ENCODE results near the gene BOK. TPM values are rescaled to one million over a fixed set of nuclear protein-coding genes. Genes with fewer than 3 reads are reported as not detected.
"Not testable (repeated sequence)": the region's sequence is repeated elsewhere in the genome, so short reads cannot be mapped to it uniquely, and the experiment has no call there.

BOK gene
- total and polyA plus RNA-seq, 2 donors (not counting 1 experiment from before 2014, with no cell fraction given): 21.2 to 42.4 TPM

DNA sequence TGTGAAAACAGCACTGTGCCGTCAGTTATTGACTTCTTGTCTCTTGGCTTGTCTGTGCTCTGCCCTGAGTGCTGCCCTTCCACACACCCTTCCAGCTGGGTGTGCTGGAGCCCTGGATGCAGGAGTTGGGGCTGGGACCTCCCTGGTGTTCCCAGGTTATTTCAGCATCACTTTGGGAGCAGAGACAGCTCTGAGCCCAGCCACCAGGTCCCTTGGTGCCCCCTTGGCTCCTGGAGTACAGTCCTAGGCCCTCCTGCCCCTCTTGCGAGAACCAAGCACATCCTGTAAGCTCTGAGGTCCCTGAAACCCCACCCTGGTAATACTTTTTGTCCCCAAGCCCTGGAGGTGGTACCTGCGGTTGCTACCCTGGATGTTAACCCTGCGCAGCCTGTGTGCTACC lies 24.3 kb downstream of the BOK start:
- Histone ChIP-seq H4K20me1 (ENCODE audit: control insufficient read depth, extremely low read depth, insufficient read depth, low read length) (no peaks in the 10 kb centered on the region), H2AFZ (ENCODE audit: low read length) (no peak overlapping the region), H3K79me2 (ENCODE audit: control insufficient read depth, insufficient read depth, low read length) (no peaks in the 10 kb centered on the region), H3K27ac (ENCODE audit: insufficient read depth, low read length) (no peak overlapping the region), H3K4me1 (ENCODE audit: control insufficient read depth, extremely low read depth, insufficient read depth, low read length) (no peaks in the 10 kb centered on the region), H3K4me3 (replicated peaks in 1 of 4; ENCODE audit: control extremely low read depth in 1 of 4, insufficient read depth in 1 of 4, low read depth in 3 of 4, low read length in 4 of 4) (no peak overlapping the region), H3K36me3 (ENCODE audit: control insufficient read depth, insufficient read depth, low read length) (peaks cover 8% of the 10 kb centered on the region), H3K4me2 (ENCODE audit: extremely low read depth, insufficient read depth, low read length) (no peak overlapping the region), H3K9ac (ENCODE audit: insufficient read depth, low read length) (no peak overlapping the region), H3K9me3 (ENCODE audit: control insufficient read depth, insufficient read depth, low read depth, low read length) (peaks cover 2% of the 10 kb centered on the region), H3K27me3 (ENCODE audit: control insufficient read depth, insufficient read depth, low read length) (no peaks in the 10 kb centered on the region)
- DNase-seq (ENCODE audit: low read depth in 2 of 2): no peak
- no peak for TF ChIP-seq CTCF (conservative IDR thresholded peaks at IDR 0.05 in 1 of 2, IDR thresholded peaks at IDR 0.05 in 1 of 2; ENCODE audit: low read depth in 1 of 2, low read length in 2 of 2)
- no peak for TF ChIP-seq EZH2 (IDR thresholded peaks at IDR 0.05; ENCODE audit: low read length, missing control alignments)

- H3K4me2 ChIP-seq (ENCODE audit: extremely low read depth, insufficient read depth, low read length): no peak overlapping the region
- peak; percentile 30 to 82 for DNase-seq (ENCODE audit: low read depth in 2 of 2)
- H3K79me2 ChIP-seq (ENCODE audit: control insufficient read depth, insufficient read depth, low read length): no peaks in the 10 kb centered on the region
- H3K27me3 ChIP-seq (ENCODE audit: control insufficient read depth, insufficient read depth, low read length): no peaks in the 10 kb centered on the region
- no peaks in the 10 kb centered on the region for H4K20me1 ChIP-seq (ENCODE audit: control insufficient read depth, extremely low read depth, insufficient read depth, low read length)
- H3K27ac ChIP-seq (ENCODE audit: insufficient read depth, low read length): no peak overlapping the region
- peaks cover 8% of the 10 kb centered on the region for H3K36me3 ChIP-seq (ENCODE audit: control insufficient read depth, insufficient read depth, low read length)
- TF ChIP-seq EZH2 (IDR thresholded peaks at IDR 0.05; ENCODE audit: low read length, missing control alignments) (no peak), CTCF (conservative IDR thresholded peaks at IDR 0.05 in 1 of 2, IDR thresholded peaks at IDR 0.05 in 1 of 2; ENCODE audit: low read depth in 1 of 2, low read length in 2 of 2) (no peak)
- no peak overlapping the region for H2AFZ ChIP-seq (ENCODE audit: low read length)
- H3K9me3 ChIP-seq (ENCODE audit: control insufficient read depth, insufficient read depth, low read depth, low read length): peaks cover 2% of the 10 kb centered on the region
- no peak overlapping the region for H3K4me3 ChIP-seq (replicated peaks in 1 of 4; ENCODE audit: control extremely low read depth in 1 of 4, insufficient read depth in 1 of 4, low read depth in 3 of 4, low read length in 4 of 4)
- H3K4me1 ChIP-seq (ENCODE audit: control insufficient read depth, extremely low read depth, insufficient read depth, low read length): no peaks in the 10 kb centered on the region
- H3K9ac ChIP-seq (ENCODE audit: insufficient read depth, low read length): no peak overlapping the region
These were observed 25.9 kb downstream of the BOK start for GRCh38 chr2:241584436-241584835.

DNA sequence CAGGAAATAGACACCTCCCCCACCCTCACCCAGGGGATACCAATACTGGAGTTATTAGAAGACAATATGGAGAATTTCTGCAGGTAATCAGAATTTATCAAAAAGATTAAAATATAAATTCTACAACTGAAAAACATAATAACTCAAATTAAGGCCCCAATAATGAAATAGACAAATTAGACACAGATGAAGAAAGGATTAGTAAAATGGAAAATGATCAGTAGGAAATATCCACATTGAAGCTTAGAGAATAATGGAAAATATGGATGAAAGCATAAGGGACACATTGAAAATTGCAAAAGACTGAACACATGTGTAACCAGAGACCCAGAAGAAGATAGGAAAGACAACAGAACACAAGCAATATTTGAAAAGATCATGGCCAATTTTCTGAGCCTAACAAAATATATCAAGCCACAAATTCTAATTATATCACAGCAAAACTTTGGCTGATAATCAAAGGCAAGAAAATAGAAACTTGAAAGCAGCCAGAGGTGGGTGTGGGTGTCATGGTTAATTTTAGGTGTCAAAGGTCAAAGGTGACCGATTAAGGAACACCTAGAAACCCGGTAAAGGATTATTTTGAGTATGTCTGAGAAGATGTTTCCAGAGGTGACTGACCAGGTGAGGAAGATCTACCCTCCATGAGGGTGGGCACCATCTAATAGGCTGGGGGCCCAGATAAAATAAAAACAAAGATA lies 28.2 kb downstream of the BOK start:
- H3K27ac ChIP-seq (ENCODE audit: insufficient read depth, low read length): no peak overlapping the region
- no peaks in the 10 kb centered on the region for H3K27me3 ChIP-seq (ENCODE audit: control insufficient read depth, insufficient read depth, low read length)
- H3K9me3 ChIP-seq (ENCODE audit: control insufficient read depth, insufficient read depth, low read depth, low read length): peaks cover 2% of the 10 kb centered on the region
- no peak for DNase-seq (ENCODE audit: low read depth in 2 of 2)
- H3K79me2 ChIP-seq (ENCODE audit: control insufficient read depth, insufficient read depth, low read length): no peaks in the 10 kb centered on the region
- H3K4me1 ChIP-seq (ENCODE audit: control insufficient read depth, extremely low read depth, insufficient read depth, low read length): no peaks in the 10 kb centered on the region
- no peaks in the 10 kb centered on the region for H4K20me1 ChIP-seq (ENCODE audit: control insufficient read depth, extremely low read depth, insufficient read depth, low read length)
- H3K9ac ChIP-seq (ENCODE audit: insufficient read depth, low read length): no peak overlapping the region
- peaks cover 8% of the 10 kb centered on the region for H3K36me3 ChIP-seq (ENCODE audit: control insufficient read depth, insufficient read depth, low read length)
- H3K4me2 ChIP-seq (ENCODE audit: extremely low read depth, insufficient read depth, low read length): no peak overlapping the region
- no peak overlapping the region for H3K4me3 ChIP-seq (replicated peaks in 1 of 4; ENCODE audit: control extremely low read depth in 1 of 4, insufficient read depth in 1 of 4, low read depth in 3 of 4, low read length in 4 of 4)
- no peak overlapping the region for H2AFZ ChIP-seq (ENCODE audit: low read length)
- TF ChIP-seq EZH2 (IDR thresholded peaks at IDR 0.05; ENCODE audit: low read length, missing control alignments): no peak
- TF ChIP-seq CTCF (conservative IDR thresholded peaks at IDR 0.05 in 1 of 2, IDR thresholded peaks at IDR 0.05 in 1 of 2; ENCODE audit: low read depth in 1 of 2, low read length in 2 of 2): no peak

GRCh38 chr2:241589863-241590262 lies 31.3 kb downstream of the BOK start:
- H3K4me1 ChIP-seq (ENCODE audit: control insufficient read depth, extremely low read depth, insufficient read depth, low read length); H3K4me2 ChIP-seq (ENCODE audit: extremely low read depth, insufficient read depth, low read length); H3K9me3 ChIP-seq (ENCODE audit: control insufficient read depth, insufficient read depth, low read depth, low read length); H3K79me2 ChIP-seq (ENCODE audit: control insufficient read depth, insufficient read depth, low read length); H3K9ac ChIP-seq (ENCODE audit: insufficient read depth, low read length); H2AFZ ChIP-seq (ENCODE audit: low read length); H3K4me3 ChIP-seq (replicated peaks in 1 of 4; ENCODE audit: control extremely low read depth in 1 of 4, insufficient read depth in 1 of 4, low read depth in 3 of 4, low read length in 4 of 4); H3K27me3 ChIP-seq (ENCODE audit: control insufficient read depth, insufficient read depth, low read length); H3K36me3 ChIP-seq (ENCODE audit: control insufficient read depth, insufficient read depth, low read length); H4K20me1 ChIP-seq (ENCODE audit: control insufficient read depth, extremely low read depth, insufficient read depth, low read length); DNase-seq (ENCODE audit: low read depth in 2 of 2); H3K27ac ChIP-seq (ENCODE audit: insufficient read depth, low read length): not testable (repeated sequence)

Measured in fibroblast of lung (primary cell).